PC-9 (cell line): Measurements from ENCODE around the gene CLPTM1L. TPM values are rescaled to one million over a fixed set of nuclear protein-coding genes. Genes with fewer than 3 reads are reported as not detected.

Experiments
- BruUV-seq: library from RNA; stranded (reverse); fragments of 400-500 nt; replicated peaks from 2 replicates; lab custom pipeline; 2021; lab: Mats Ljungman, UMichigan
- CTCF ChIA-PET: fragments of 300-600 bp; sonication (Branson Sonifier 250); formaldehyde crosslinking; loops from one replicate; lab custom pipeline; 2022; ENCODE audit warnings: antibody characterized with exemption; lab: Charles Lee
- POLR2A ChIA-PET: fragments of 300-600 bp; sonication (Branson Sonifier 250); formaldehyde crosslinking; loops from one replicate; lab custom pipeline; 2022; ENCODE audit warnings: antibody characterized with exemption; ENCODE audit not compliant: unreplicated experiment; lab: Charles Lee
- DNase-seq, 2 experiments: peaks; one replicate each; pipeline versions ENCODE4 v3.0.0 to v3.0.0-alpha.2; 2015 to 2022; ENCODE audit warnings: mixed read lengths in 1 of 2
- H2AFZ ChIP-seq: fragments of 200-600 bp; sonication (generic); 2 replicates; pipeline ENCODE4 v1.8.1; 2017; ENCODE audit warnings: antibody characterized with exemption
- H3F3A ChIP-seq: fragments of 200-600 bp; sonication (generic); 2 replicates; pipeline ENCODE4 v1.8.1; 2017; ENCODE audit warnings: antibody characterized with exemption, mild to moderate bottlenecking, low read depth; ENCODE audit not compliant: insufficient read depth
- H3K27ac ChIP-seq: fragments of 200-600 bp; sonication (generic); 2 replicates; pipeline ENCODE4 v1.6.1; 2016; ENCODE audit warnings: mixed run types
- H3K27me3 ChIP-seq: fragments of 200-600 bp; sonication (generic); 2 replicates; pipeline ENCODE4 v1.6.1; 2016; ENCODE audit warnings: low read depth, mixed run types; ENCODE audit not compliant: insufficient read depth
- H3K36me3 ChIP-seq: fragments of 200-600 bp; sonication (generic); 2 replicates; pipeline ENCODE4 v1.6.1; 2016; ENCODE audit warnings: low read depth, mixed run types
- H3K4me1 ChIP-seq: fragments of 200-600 bp; sonication (generic); replicated peaks from 2 replicates; pipeline ENCODE4 v1.6.1; 2016; ENCODE audit warnings: mixed run types; ENCODE audit not compliant: insufficient read depth
- H3K4me2 ChIP-seq: fragments of 200-600 bp; sonication (generic); 2 replicates; pipeline ENCODE4 v1.6.1; 2017; ENCODE audit warnings: mixed run types
- H3K4me3 ChIP-seq: fragments of 200-600 bp; sonication (generic); 2 replicates; pipeline ENCODE4 v1.6.1; 2016; ENCODE audit warnings: mixed run types
- H3K79me2 ChIP-seq: fragments of 200-600 bp; sonication (generic); 2 replicates; pipeline ENCODE4 v1.6.1; 2017; ENCODE audit warnings: low read depth, mixed run types
- H3K9me2 ChIP-seq: fragments of 200-600 bp; sonication (generic); 2 replicates; pipeline ENCODE4 v1.8.1; 2017; ENCODE audit warnings: mild to moderate bottlenecking; ENCODE audit not compliant: insufficient read depth
- H3K9me3 ChIP-seq: fragments of 200-600 bp; sonication (generic); 2 replicates; pipeline ENCODE4 v1.8.1; 2016; ENCODE audit warnings: low read depth; ENCODE audit not compliant: insufficient read depth
- H4K20me1 ChIP-seq: fragments of 200-600 bp; sonication (generic); 2 replicates; pipeline ENCODE4 v1.8.1; 2017; ENCODE audit not compliant: insufficient read depth
- CTCF ChIP-seq: fragments of 200-600 bp; sonication (generic); conservative IDR thresholded peaks from 2 replicates; pipeline ENCODE4 v1.6.1; 2017; ENCODE audit warnings: mixed run types, antibody characterized with exemption, mild to moderate bottlenecking, moderate library complexity
- EZH2 ChIP-seq: fragments of 200-600 bp; sonication (generic); IDR thresholded peaks from 2 replicates; pipeline ENCODE4 v1.8.0; 2017; ENCODE audit warnings: antibody characterized with exemption, low read depth
- intact Hi-C: fragments of 100-400 bp; cut with micrococcal nuclease; formaldehyde crosslinking; loops from one replicate; pipeline ENCODE4 v1.10.0; 2022; ENCODE audit not compliant: unreplicated experiment
- total RNA-seq: library from RNA; stranded (reverse); gene quantifications from 2 replicates; pipeline ENCODE4 v1.2.3, GENCODE V29; 2021

Gene CLPTM1L
- total RNA-seq, 1 experiment from 2014 or later, result 260 TPM

DNA sequence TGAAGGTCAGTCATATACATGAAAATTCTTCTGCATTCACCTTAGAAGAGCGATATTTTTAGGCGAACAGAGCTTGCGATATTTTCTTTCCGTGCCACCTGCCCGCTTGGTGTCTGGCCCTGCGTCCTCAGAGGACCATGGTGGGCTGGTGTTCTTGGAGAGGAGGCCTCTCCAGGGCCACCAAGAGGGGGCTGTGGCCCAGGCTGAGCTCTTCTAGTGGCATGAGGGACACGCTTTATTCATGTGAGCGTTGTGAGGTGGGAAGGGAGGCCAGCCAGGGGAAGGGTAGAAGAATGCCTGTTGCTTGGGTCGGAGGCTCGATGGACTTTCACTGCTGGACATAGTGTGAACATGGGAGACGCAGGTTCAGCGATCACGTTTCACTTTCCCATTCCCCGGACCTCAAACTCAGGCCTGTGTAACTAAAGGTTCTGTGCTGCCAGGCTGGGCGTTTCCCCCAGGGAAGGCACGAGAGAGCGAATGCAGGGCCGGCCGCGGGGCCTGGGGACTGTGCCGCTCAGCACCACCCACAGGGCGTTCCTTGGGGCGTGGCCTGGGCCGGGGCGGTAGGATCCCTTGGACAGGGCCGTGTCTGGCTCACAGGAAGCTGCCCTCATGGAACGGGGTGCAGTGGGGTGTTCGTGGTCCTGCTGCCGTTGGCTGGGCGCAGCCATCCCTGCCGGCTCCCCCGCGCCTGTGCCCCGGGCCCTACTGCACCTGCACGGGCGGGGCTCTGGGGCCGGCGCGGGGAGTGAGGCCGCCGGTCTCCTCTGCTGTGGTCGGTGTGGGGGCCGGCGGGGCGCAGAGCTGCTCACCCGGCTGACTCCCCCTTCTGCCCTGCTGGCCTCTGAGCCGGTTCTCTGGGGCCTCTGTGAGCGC lies 40.7 kb upstream of the CLPTM1L start:
- TF ChIP-seq CTCF (no peak), EZH2 (no peak)
- POLR2A ChIA-PET, result interaction anchor here (0.6 kb wide), 1 partner anchor 66 kb away, joined by 9 read pairs; no protein-coding TSS in a partner anchor
- Histone ChIP-seq H3K9me3 (no peaks in the 10 kb centered on the region), H3K27ac (no peak overlapping the region), H3F3A (peaks cover 3% of the 10 kb centered on the region; the same call in 1 of the 2 replicates), H2AFZ (peak overlapping the region; percentile 82), H3K4me3 (peak overlapping the region; percentile 68), H3K4me2 (peak overlapping the region; percentile 92), H4K20me1 (no peaks in the 10 kb centered on the region; the same call in 1 of the 2 replicates), H3K36me3 (no peaks in the 10 kb centered on the region), H3K27me3 (peaks cover 94% of the 10 kb centered on the region), H3K79me2 (no peaks in the 10 kb centered on the region), H3K9me2 (no peaks in the 10 kb centered on the region), H3K4me1 (0 out of 2 replicates have a peak, but pooled peaks cover 10% of the 10 kb centered on the region)
- BruUV-seq, result no TSS peak
- intact Hi-C loops, result loop anchor here (2.0 to 5.0 kb wide), 2 partner anchors 51 to 257 kb away; no protein-coding TSS in a partner anchor
- CTCF ChIA-PET, result interaction anchor here (0.6 kb wide), 1 partner anchor 129 kb away, joined by 9 read pairs; no protein-coding TSS in a partner anchor
- DNase-seq, result peak in 1 of 2 experiments; percentile 94

GRCh38 chr5:1384521-1384920 lies 39.6 kb upstream of the CLPTM1L start:
- CTCF ChIA-PET, result no interaction called here

More at GRCh38 chr5:1384521-1384920, 39.6 kb upstream of the CLPTM1L start:
- H3F3A ChIP-seq, result peaks cover 3% of the 10 kb centered on the region; the same call in 1 of the 2 replicates
- BruUV-seq, result no TSS peak
- H2AFZ ChIP-seq, result no peak overlapping the region
- H3K4me3 ChIP-seq, result no peak overlapping the region
- intact Hi-C loops, result no loop called here
- H3K27me3 ChIP-seq, result peaks cover 89% of the 10 kb centered on the region
- POLR2A ChIA-PET, result no interaction called here
- no peak overlapping the region for H3K4me2 ChIP-seq
- H3K79me2 ChIP-seq, result no peaks in the 10 kb centered on the region
- no peaks in the 10 kb centered on the region for H3K36me3 ChIP-seq
- TF ChIP-seq CTCF, result no peak
- no peak for TF ChIP-seq EZH2
- H3K27ac ChIP-seq, result no peak overlapping the region
- no peak for DNase-seq
- H3K9me2 ChIP-seq, result no peaks in the 10 kb centered on the region
- H4K20me1 ChIP-seq, result no peaks in the 10 kb centered on the region; the same call in 1 of the 2 replicates
- H3K4me1 ChIP-seq, result 0 out of 2 replicates have a peak, but pooled peaks cover 10% of the 10 kb centered on the region
- no peaks in the 10 kb centered on the region for H3K9me3 ChIP-seq
